GM10847 (cell line): ENCODE results near the gene FOXN1.

Experiments used
- POLR2A ChIP-seq: IDR thresholded peaks from 2 replicates; pipeline ENCODE4 v1.6.1; 2011; ENCODE audit not compliant: insufficient read length; ENCODE audit errors: extremely low read depth

Gene FOXN1

GRCh38 chr17:28505986-28506665, at the start of gene FOXN1:
Gene FOXN1 (plus strand): TSS chr17:28506348. CDS start chr17:28523970, 17,622 bp downstream.
- no peak for TF ChIP-seq POLR2A

GRCh38 chr17:28457890-28458289, 48.3 kb upstream of the FOXN1 start:
- no peak for TF ChIP-seq POLR2A

GRCh38 chr17:28460901-28461300, 45.2 kb upstream of the FOXN1 start:
- no peak for TF ChIP-seq POLR2A

- TF ChIP-seq POLR2A = no peak
Measured at GRCh38 chr17:28466001-28466400, 40.1 kb upstream of the FOXN1 start.

GRCh38 chr17:28466521-28467048, 39.6 kb upstream of the FOXN1 start:
- no peak for TF ChIP-seq POLR2A

- no peak for TF ChIP-seq POLR2A
Measured at GRCh38 chr17:28467456-28468025, 38.6 kb upstream of the FOXN1 start.

- no peak for TF ChIP-seq POLR2A
Measured at GRCh38 chr17:28468781-28469180, 37.4 kb upstream of the FOXN1 start.

GRCh38 chr17:28469376-28469775, 36.8 kb upstream of the FOXN1 start:
- no peak for TF ChIP-seq POLR2A

- no peak for TF ChIP-seq POLR2A
Measured at GRCh38 chr17:28470266-28470913, 35.8 kb upstream of the FOXN1 start.

- TF ChIP-seq POLR2A = no peak
Measured at GRCh38 chr17:28470914-28471366, 35.2 kb upstream of the FOXN1 start.

- no peak for TF ChIP-seq POLR2A
Measured at GRCh38 chr17:28471531-28472342, 34.4 kb upstream of the FOXN1 start.

GRCh38 chr17:28472871-28473497, 33.2 kb upstream of the FOXN1 start:
- no peak for TF ChIP-seq POLR2A

- TF ChIP-seq POLR2A = no peak
Measured at GRCh38 chr17:28473542-28473941, 32.6 kb upstream of the FOXN1 start, which contains the start of gene SLC13A2. Gene SLC13A2 (plus strand): TSS chr17:28473644. CDS start chr17:28473713, 69 bp downstream.

GRCh38 chr17:28474111-28474531, 32.0 kb upstream of the FOXN1 start:
- no peak for TF ChIP-seq POLR2A

- TF ChIP-seq POLR2A = no peak
Measured at GRCh38 chr17:28475151-28475900, 30.8 kb upstream of the FOXN1 start.
